HuH-7 (cell line): ENCODE measurements around the gene ACADL.

Experiments
- DNase-seq: peaks from one replicate; pipeline ENCODE4 v3.0.0; 2011; ENCODE audit warnings: low spot score

The ACADL gene

GRCh38 chr2:210224941-210225672 is at the start of gene ACADL:
TSS of gene ACADL (minus strand) at chr2:210225447. CDS start at chr2:210225263, 184 bp downstream.
- peak; percentile 53 for DNase-seq

DNA sequence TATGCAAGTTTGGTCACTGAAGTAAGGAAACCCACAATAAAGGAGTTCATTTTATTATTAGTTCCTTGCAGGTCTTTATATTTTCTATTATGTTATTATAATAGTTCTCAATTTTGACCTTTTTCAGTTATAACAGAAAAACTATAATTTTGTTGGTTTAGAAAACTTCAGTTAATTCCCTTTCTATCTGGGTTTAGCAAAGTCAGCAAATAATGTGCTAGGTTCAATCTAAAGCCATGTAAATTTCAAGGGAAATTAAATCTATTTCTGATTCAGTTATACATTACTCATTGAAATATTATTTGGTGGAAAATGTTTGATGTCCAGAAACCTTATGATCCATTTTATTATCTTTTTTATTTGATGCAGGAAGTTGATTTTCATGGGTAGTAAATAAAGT is 46.1 kb upstream of the ACADL start:
- DNase-seq = no peak

GRCh38 chr2:210269148-210269547 is 43.9 kb upstream of the ACADL start:
- no peak for DNase-seq

DNA sequence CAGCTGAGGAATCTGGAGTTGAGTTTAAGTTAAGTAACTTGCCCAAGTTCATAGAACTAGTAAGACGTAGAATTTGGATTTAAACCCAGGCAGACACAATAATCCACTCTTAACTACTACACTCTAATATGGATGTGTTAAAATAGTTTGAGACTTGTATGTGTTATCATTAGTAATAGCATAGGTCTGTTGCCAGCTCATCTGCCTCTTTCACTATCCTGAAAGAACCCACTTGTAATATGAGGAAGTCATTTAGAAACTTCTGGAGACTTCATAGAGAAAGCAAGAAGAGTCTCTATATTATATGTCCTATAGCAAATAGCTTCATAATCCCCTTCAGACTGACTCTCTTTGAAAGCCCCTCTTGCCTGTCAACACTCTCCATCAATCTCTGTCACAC is 43.0 kb upstream of the ACADL start:
- no peak for DNase-seq

GRCh38 chr2:210267698-210268097 is 42.5 kb upstream of the ACADL start:
- no peak for DNase-seq

DNA sequence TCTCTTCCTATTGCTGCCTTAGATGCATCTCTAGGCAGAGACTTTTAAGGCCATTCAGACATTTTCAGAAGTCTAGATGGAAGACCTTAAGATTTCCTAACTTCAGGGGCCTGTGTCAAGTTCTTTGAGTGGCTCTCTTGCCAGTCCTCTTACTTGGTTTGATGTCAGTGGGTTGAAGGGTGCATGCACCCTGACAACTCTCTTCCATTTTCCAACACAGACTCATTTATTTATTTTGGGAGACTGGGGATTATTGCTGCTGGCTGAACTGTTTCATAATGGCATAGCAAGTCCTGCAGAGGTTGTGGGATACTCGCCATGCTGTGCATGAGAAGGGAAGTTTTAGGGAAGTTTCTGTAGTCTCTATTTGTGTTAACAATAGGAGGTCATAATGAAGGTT is 39.0 kb upstream of the ACADL start:
- no peak for DNase-seq

GRCh38 chr2:210263841-210264240 is 38.6 kb upstream of the ACADL start:
- DNase-seq = no peak

DNA sequence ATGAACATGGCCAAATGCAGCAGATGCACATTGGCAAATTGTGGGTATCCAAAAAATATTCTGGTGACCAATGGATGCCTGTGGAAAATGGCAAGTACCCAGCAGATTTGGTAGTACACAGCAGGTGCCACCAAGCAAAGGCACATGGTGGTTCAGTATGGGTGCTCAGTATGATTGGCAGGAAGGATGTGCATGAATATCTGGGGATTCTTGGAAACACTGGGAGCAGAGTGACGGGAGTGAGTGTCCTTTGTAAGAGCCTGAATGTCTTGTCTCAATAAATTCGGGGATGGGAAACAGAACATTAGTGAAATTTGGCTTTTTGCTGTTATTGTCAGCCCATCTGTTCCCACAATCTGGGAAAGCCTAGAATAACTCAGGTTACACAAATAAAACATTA is 36.8 kb upstream of the ACADL start:
- no peak for DNase-seq

GRCh38 chr2:210259687-210260086 is 34.4 kb upstream of the ACADL start:
- no peak for DNase-seq

DNA sequence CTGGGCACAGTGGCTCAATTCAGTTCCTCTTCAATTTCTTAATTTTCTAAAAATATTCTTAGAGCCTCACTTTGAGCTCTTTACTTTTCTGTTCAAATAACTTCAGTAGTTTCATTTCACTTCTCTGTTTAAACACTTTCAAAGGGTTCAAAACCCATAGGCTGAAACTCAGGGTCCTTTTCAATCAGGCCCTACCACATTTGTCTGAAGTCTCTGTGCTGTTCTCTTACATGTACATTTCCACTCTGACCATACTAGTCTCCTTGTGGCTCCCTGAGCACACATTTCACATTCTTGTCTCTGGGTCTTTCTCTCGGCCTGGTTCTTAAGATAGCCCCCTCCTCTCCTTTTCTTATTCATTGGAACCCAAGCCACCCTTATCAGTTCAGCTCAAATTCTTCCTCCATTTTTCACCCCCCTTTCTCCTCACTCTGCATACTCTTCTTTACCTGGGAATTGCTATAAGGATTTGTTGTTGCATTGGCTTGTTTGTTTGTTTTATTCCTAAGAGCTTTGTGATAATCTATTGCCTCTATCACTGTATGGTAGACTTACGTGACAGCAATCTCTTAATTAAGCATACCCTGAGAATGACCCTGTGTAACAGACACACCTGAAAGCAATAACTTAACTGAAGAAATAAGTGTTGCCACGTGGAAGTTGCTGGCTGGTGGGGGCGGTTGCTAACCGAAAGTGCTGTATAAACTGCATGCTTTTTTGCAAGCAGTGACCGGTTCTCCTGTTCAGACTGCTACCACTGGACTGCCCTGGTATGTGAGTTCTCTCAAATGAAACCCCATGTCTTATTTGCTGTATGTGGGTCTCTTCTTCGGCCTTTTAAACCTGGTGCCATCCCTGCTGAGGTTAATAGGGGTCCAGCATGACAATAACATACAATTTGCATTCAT is 27.7 kb upstream of the ACADL start:
- no peak for DNase-seq

GRCh38 chr2:210250622-210251021 is 25.4 kb upstream of the ACADL start:
- no peak for DNase-seq

DNA sequence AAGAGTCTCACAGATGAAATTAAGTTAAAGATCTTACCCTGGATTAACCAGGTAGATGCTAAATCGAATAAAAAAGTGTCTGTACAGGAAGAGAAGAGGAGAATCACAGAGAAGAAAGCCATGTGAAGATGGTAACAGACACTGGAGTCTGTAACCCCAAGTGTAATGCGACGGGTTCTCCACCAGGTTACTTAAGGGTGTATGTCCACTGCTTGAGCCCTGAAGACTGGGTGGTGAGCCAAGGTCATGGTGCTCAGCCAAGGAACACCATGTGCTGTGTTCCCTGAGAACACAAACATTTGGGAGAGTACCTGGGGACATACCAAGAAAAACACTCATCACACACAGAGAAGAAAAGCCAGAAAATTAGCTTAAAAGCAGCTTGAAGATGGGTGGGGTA is 8.2 kb upstream of the ACADL start:
- DNase-seq = no peak

DNA sequence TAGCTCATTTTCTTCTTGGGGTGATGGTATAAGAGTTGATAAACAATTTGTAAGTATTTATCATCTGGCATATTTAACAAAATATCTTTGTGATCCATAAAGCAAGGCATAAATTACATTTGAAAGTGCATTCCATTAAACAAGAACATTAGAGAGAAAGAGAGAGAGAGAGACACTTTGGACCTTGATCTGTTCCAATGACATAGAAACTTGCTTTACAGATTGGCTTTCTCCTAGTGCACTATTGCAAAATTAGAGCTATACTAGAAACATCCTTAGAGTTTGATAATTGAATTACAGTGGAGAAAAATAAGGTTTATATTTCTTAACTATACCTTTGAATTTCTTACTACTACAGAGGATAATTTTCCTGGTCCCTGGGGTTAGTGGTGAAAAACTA is 5.7 kb upstream of the ACADL start:
- DNase-seq = no peak

DNA sequence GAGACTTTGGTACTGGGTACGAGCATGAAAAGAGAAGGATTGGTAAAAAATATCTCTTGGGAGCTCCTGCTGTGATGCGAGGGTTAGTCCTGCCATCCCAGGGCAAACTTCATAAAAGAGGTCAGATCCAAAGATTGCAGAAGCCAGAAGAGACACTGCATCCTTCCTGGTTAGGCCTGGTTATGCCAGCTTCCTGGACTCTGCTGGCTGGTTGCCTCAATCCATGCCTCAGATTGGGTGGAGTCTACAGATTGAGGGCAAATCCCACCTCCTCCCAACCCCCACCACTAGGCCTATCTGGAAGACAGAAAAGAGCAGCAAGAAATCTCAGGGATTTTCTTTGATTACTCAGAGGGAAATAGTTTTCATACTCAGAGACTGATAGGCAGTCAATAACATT is 5.3 kb upstream of the ACADL start:
- no peak for DNase-seq

GRCh38 chr2:210228586-210228985 is 3.3 kb upstream of the ACADL start:
- no peak for DNase-seq

- no peak for DNase-seq
Observed at GRCh38 chr2:210227290-210228088, 2.2 kb upstream of the ACADL start.

DNA sequence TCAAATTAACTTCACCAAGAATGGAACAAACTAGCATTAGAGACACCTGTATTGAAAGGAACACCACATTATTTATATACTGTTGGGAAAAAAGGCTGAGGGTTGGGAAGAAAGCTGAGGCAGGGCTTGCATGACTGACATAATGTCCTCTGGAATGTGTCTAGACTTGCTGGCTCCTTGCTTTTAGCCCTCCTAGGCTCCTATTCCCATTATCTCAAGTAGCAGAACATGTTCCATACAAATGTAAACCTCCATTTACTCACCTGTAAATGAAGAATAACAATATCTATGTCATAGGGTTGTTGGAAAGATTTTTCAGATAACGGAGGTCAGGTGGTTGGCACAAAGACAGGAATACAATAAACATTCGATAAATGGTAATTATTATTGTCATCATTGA is 976 bp upstream of the ACADL start:
- no peak for DNase-seq

DNA sequence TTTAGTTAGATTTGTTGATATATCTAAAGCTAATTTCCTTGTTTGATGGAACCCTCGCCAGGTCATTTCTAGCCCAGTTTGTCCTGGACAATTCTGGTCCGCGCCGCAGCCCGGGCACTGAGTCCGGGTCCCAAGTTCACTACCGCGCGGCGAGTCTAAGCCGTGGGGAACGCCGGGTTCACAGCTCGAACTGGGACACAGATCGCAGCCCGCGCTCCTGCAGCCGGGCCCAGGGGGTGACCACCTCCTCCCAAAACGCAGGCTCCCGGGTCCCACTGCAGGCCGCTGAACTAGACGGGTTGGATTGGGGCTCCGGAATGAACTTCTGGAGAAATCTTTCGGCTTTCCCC is 681 bp downstream of the ACADL start:
- DNase-seq = peak; percentile 21

DNA sequence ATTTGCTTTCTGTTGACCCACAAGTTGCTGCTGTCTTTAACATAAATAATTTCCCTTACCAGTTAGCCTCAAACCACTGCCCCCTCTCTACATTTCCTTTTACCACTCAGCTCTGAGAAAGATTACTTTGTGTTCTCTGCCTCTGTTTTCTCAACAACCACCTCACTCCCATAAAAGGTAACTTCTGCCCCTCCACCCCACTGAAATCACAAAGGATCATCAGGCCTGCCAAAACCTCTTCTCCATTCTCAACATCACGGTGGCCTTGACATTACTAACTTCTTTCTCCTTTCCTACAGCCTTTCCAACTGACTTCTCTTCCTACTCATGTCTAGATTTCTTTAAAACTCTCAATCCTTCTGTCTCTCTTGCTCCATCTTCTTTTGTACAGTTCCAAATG is 10.1 kb downstream of the ACADL start:
- no peak for DNase-seq

DNA sequence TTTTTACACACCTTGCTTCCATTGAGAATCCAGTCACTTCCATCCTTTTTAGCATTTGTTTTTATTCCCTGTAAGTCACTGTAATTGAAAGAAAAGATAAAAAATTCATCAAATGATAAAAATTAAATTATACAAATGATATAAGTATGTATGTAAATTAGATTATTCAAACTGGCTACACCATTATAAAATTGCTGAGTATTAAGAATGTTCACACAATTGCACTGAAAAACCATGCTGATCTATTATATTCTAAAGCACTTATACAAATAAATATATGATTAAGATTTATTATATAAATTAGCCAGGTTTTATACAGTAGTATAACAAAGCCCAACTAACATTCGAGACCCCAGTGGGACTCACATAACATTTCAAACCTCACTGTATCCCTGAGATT is 15.1 kb downstream of the ACADL start:
- no peak for DNase-seq

DNA sequence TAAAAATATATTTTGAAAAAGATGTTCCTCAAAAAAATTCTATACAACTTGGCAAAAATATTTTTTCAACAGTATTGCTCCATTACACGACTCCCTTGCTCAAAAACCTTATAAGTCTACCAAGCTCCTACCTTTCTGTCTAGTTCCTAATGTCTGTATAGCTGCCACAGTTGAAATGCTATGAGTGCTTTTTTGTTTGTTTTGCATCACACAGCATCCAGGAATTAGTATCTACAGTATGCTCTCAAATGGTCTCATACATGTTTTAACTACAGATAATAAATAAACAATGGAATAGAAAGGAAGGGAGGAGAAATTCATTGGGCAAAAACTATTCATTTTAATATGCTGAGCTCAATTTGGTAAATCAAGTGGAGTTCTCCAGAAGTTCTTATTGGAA is 17.3 kb downstream of the ACADL start:
- DNase-seq = no peak

GRCh38 chr2:210203558-210203957 is 21.7 kb downstream of the ACADL start:
- DNase-seq = no peak

- DNase-seq = no peak
Observed at GRCh38 chr2:210203147-210203546, 22.1 kb downstream of the ACADL start.
